Measurements from ENCODE around the gene SRRM1. TPM values are rescaled to one million over a fixed set of nuclear protein-coding genes. Genes with fewer than 3 reads are reported as not detected.

The SRRM1 gene
- total and polyA plus RNA-seq, 9 of the 15 experiments (the other 6 are each of a cell fraction or from before 2014, with no cell fraction given) = 54.5 to 268 (median 115) TPM

- no peak for TF ChIP-seq GATA2 (CRISPR knock-in tag; IDR thresholded peaks at IDR 0.05)
- TF ChIP-seq ZNF609 (CRISPR knock-in tag; IDR thresholded peaks at IDR 0.05; ENCODE audit: borderline replicate concordance) = no peak
- peak; percentile 55 for TF ChIP-seq PRDM10 (IDR thresholded peaks at IDR 0.05; ENCODE audit: partially characterized antibody)
- TF ChIP-seq ARNT (IDR thresholded peaks at IDR 0.05) = peak in 1 of 2 experiments; percentile 93; a peak in 1 of 4 replicates
- TF ChIP-seq CUX1 (CRISPR knock-in tag; IDR thresholded peaks at IDR 0.05) = 0 out of 2 replicates have a peak, but pooled peaks have one; percentile 35
- peak; percentile 80; the same call in 1 of the 2 replicates for TF ChIP-seq ZBTB17 (CRISPR knock-in tag; IDR thresholded peaks at IDR 0.05)
- no peak for TF ChIP-seq ZNF780A (CRISPR knock-in tag; IDR thresholded peaks at IDR 0.05)
- TF ChIP-seq PCBP2 (IDR thresholded peaks at IDR 0.05; ENCODE audit: low read depth, low read length, poor library complexity, severe bottlenecking) = no peak
- 0 out of 2 replicates have a peak, but pooled peaks have one; percentile 18 for TF ChIP-seq MTA1 (IDR thresholded peaks at IDR 0.05; ENCODE audit: borderline replicate concordance)
- peak; percentile 99 for TF ChIP-seq BCOR (IDR thresholded peaks at IDR 0.05)
- TF ChIP-seq ZNF76 (CRISPR knock-in tag; IDR thresholded peaks at IDR 0.05; ENCODE audit: borderline replicate concordance) = peak; percentile 55; the same call in 1 of the 2 replicates
- peak; percentile 66; the same call in 1 of the 2 replicates for TF ChIP-seq CBX1 (IDR thresholded peaks at IDR 0.05; ENCODE audit: low read depth)
- 0 out of 2 replicates have a peak, but pooled peaks have one; percentile 2 for TF ChIP-seq ZNF175 (CRISPR knock-in tag; IDR thresholded peaks at IDR 0.05; ENCODE audit: low read depth)
Measured at GRCh38 chr1:24695202-24695974, 52.3 kb downstream of the SRRM1 start (continued).
